K562 (cell line): Measurements from ENCODE around the gene EOLA1. TPM values are rescaled to one million over a fixed set of nuclear protein-coding genes. Genes with fewer than 3 reads are reported as not detected.

Source experiments
- CHD4 ChIP-seq: fragments of 200-600 bp; sonication (generic); IDR thresholded peaks from 3 replicates; pipeline ENCODE4 v1.6.1; 2012; ENCODE audit warnings: low read depth, mild to moderate bottlenecking, mixed read lengths, low read length, inconsistent platforms; ENCODE audit not compliant: insufficient read depth, insufficient replicate concordance, poor library complexity, severe bottlenecking
- DEAF1 ChIP-seq: fragments of 450-650 bp; formaldehyde crosslinking; IDR thresholded peaks from 2 replicates; pipeline ENCODE4 v1.4.0; 2020; ENCODE audit warnings: mild to moderate bottlenecking, moderate library complexity
- FOXJ3 ChIP-seq: sonication (generic); formaldehyde crosslinking; IDR thresholded peaks from 2 replicates; pipeline ENCODE4 v1.4.0; 2020; ENCODE audit warnings: mild to moderate bottlenecking, missing genetic modification reagents
- FOXO4 ChIP-seq: fragments of 450-650 bp; formaldehyde crosslinking; IDR thresholded peaks from 2 replicates; pipeline ENCODE4 v1.4.0; 2020; ENCODE audit warnings: mild to moderate bottlenecking, moderate library complexity
- KAT8 ChIP-seq: fragments of 450-650 bp; IDR thresholded peaks from 2 replicates; pipeline ENCODE4 v1.6.1; 2016; ENCODE audit warnings: low read depth, mild to moderate bottlenecking
- MEIS2 ChIP-seq: fragments of 450-650 bp; IDR thresholded peaks from 2 replicates; pipeline ENCODE4 v1.6.1; 2014; ENCODE audit warnings: mild to moderate bottlenecking; ENCODE audit not compliant: partially characterized antibody
- SMAD3 ChIP-seq: fragments of 450-650 bp; formaldehyde crosslinking; conservative IDR thresholded peaks from 2 replicates; pipeline ENCODE4 v1.4.0; 2020; ENCODE audit warnings: mild to moderate bottlenecking
- SMARCB1 ChIP-seq: IDR thresholded peaks from 2 replicates; pipeline ENCODE4 v1.6.1; 2011; ENCODE audit warnings: improper control_type of control experiment, low read depth; ENCODE audit not compliant: insufficient read length
- polyA plus RNA-seq, 8 experiments: library from polyadenylated mRNA; depleted of rRNA in 4 of 8; stranded (reverse) in 5 of 8; unstranded in 3 of 8; fragments of >200 nt; fragmentation: Nextera tagmentation in 2 of 8; fragmentation: Illumina TruSeq in 1 of 8; extraction: Ambion mirVana in 2 of 8; extraction: Trizol in 1 of 8; gene quantifications; 2 replicates each; pipeline versions ENCODE4 v1.2.1 to v1.2.3, GENCODE V29; 2011 to 2014; ENCODE audit warnings: inconsistent platforms in 1 of 8, missing spikeins in 1 of 8
- total RNA-seq, 7 experiments: library from RNA; depleted of rRNA in 6 of 7; stranded (reverse); fragments of >200 nt in 6 of 7; fragmentation: Illumina TruSeq in 2 of 7; extraction: Trizol in 2 of 7; gene quantifications; 2 replicates each; pipeline versions ENCODE4 v1.2.1 to v1.2.3, GENCODE V29; 2011 to 2021; ENCODE audit warnings: low replicate concordance in 1 of 7
- TF ChIP-seq, protein P1 (sequence below): fragments of 250-450 bp; sonication (Bioruptor Pico); IDR thresholded peaks from 2 replicates; pipeline ENCODE4 v1.8.0; 2021; ENCODE audit warnings: mild to moderate bottlenecking, moderate library complexity
- TF ChIP-seq, protein P2 (sequence below), 3 experiments: IDR thresholded peaks in 2 of 3; conservative IDR thresholded peaks in 1 of 3; 2 replicates each; pipeline ENCODE4 v1.5.1; 2011 to 2012; ENCODE audit warnings: low read length in 3 of 3, mild to moderate bottlenecking in 3 of 3, control low read depth in 2 of 3, improper control_type of control experiment in 1 of 3, inconsistent platforms in 1 of 3, low read depth in 1 of 3, mixed read lengths in 1 of 3, moderate library complexity in 1 of 3; ENCODE audit not compliant: insufficient read depth in 2 of 3
- TF ChIP-seq, protein P3 (sequence below), 2 experiments: fragments of 450-650 bp; formaldehyde crosslinking in 1 of 2; IDR thresholded peaks; 2 replicates each; pipeline versions ENCODE4 v1.4.0 to v1.6.1; 2014 to 2020; ENCODE audit warnings: mild to moderate bottlenecking in 2 of 2, borderline replicate concordance in 1 of 2, low read depth in 1 of 2

The EOLA1 gene
- total and polyA plus RNA-seq, 9 of the 15 experiments (the other 6 are each of a cell fraction or from before 2014, with no cell fraction given), result 6.3 to 32.9 (median 18.2) TPM

GRCh38 chrX:149512225-149512885 is 28.5 kb upstream of the EOLA1 start (continued):
- TF ChIP-seq CHD4, result no peak
- TF ChIP-seq, protein P1, sequence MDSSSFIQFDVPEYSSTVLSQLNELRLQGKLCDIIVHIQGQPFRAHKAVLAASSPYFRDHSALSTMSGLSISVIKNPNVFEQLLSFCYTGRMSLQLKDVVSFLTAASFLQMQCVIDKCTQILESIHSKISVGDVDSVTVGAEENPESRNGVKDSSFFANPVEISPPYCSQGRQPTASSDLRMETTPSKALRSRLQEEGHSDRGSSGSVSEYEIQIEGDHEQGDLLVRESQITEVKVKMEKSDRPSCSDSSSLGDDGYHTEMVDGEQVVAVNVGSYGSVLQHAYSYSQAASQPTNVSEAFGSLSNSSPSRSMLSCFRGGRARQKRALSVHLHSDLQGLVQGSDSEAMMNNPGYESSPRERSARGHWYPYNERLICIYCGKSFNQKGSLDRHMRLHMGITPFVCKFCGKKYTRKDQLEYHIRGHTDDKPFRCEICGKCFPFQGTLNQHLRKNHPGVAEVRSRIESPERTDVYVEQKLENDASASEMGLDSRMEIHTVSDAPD (CRISPR knock-in tag), result no peak
- TF ChIP-seq DEAF1 (CRISPR knock-in tag), result 0 out of 2 replicates have a peak, but pooled peaks have one; percentile 37
- TF ChIP-seq MEIS2, result peak; percentile 29
- TF ChIP-seq FOXJ3 (CRISPR knock-in tag), result no peak
- TF ChIP-seq, protein P2, sequence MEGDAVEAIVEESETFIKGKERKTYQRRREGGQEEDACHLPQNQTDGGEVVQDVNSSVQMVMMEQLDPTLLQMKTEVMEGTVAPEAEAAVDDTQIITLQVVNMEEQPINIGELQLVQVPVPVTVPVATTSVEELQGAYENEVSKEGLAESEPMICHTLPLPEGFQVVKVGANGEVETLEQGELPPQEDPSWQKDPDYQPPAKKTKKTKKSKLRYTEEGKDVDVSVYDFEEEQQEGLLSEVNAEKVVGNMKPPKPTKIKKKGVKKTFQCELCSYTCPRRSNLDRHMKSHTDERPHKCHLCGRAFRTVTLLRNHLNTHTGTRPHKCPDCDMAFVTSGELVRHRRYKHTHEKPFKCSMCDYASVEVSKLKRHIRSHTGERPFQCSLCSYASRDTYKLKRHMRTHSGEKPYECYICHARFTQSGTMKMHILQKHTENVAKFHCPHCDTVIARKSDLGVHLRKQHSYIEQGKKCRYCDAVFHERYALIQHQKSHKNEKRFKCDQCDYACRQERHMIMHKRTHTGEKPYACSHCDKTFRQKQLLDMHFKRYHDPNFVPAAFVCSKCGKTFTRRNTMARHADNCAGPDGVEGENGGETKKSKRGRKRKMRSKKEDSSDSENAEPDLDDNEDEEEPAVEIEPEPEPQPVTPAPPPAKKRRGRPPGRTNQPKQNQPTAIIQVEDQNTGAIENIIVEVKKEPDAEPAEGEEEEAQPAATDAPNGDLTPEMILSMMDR (IDR thresholded peaks at IDR 0.05 in 2 of 3, conservative IDR thresholded peaks at IDR 0.05 in 1 of 3; ENCODE audit: insufficient read depth in 2 of 3, low read depth in 1 of 3, low read length in 3 of 3), result peak; percentile 72 to 74 (median 72)
- TF ChIP-seq, protein P3, sequence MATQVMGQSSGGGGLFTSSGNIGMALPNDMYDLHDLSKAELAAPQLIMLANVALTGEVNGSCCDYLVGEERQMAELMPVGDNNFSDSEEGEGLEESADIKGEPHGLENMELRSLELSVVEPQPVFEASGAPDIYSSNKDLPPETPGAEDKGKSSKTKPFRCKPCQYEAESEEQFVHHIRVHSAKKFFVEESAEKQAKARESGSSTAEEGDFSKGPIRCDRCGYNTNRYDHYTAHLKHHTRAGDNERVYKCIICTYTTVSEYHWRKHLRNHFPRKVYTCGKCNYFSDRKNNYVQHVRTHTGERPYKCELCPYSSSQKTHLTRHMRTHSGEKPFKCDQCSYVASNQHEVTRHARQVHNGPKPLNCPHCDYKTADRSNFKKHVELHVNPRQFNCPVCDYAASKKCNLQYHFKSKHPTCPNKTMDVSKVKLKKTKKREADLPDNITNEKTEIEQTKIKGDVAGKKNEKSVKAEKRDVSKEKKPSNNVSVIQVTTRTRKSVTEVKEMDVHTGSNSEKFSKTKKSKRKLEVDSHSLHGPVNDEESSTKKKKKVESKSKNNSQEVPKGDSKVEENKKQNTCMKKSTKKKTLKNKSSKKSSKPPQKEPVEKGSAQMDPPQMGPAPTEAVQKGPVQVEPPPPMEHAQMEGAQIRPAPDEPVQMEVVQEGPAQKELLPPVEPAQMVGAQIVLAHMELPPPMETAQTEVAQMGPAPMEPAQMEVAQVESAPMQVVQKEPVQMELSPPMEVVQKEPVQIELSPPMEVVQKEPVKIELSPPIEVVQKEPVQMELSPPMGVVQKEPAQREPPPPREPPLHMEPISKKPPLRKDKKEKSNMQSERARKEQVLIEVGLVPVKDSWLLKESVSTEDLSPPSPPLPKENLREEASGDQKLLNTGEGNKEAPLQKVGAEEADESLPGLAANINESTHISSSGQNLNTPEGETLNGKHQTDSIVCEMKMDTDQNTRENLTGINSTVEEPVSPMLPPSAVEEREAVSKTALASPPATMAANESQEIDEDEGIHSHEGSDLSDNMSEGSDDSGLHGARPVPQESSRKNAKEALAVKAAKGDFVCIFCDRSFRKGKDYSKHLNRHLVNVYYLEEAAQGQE (IDR thresholded peaks at IDR 0.05; ENCODE audit: borderline replicate concordance), result peak; percentile 44; the same call in 1 of the 2 replicates
- TF ChIP-seq, protein P3 (CRISPR knock-in tag; IDR thresholded peaks at IDR 0.05; ENCODE audit: low read depth), result no peak
- no peak for TF ChIP-seq SMAD3
- TF ChIP-seq FOXO4 (CRISPR knock-in tag), result no peak
- no peak for TF ChIP-seq SMARCB1
- no peak for TF ChIP-seq KAT8
